GM19438 (cell line): ENCODE results near the gene ZNF143.
A peak's percentile ranks its signal among the peaks of the same experiment; 100 is the strongest.
"Not testable (repeated sequence)": the region's sequence is repeated elsewhere in the genome, so short reads cannot be mapped to it uniquely, and the experiment has no call there.

Experiments used
- ATAC-seq: cut with Tn5 transposase; IDR thresholded peaks from one replicate; pipeline ENCODE4 v1.9.1; 2021; ENCODE audit warnings: low read depth; ENCODE audit not compliant: unreplicated experiment

The ZNF143 gene

GRCh38 chr11:9533736-9534473 lies 73.1 kb downstream of the ZNF143 start:
- ATAC-seq, result no peak

GRCh38 chr11:9535189-9535781 lies 74.5 kb downstream of the ZNF143 start:
- no peak for ATAC-seq

GRCh38 chr11:9538548-9538947 lies 77.7 kb downstream of the ZNF143 start:
- no peak for ATAC-seq

GRCh38 chr11:9549216-9549615 lies 88.4 kb downstream of the ZNF143 start:
- not testable (repeated sequence) for ATAC-seq

- ATAC-seq, result no peak
These were observed 89.4 kb downstream of the ZNF143 start for GRCh38 chr11:9550191-9550628.

- ATAC-seq, result no peak
These were observed 100.6 kb downstream of the ZNF143 start for GRCh38 chr11:9561279-9561982.

GRCh38 chr11:9562716-9563115 lies 101.9 kb downstream of the ZNF143 start:
- ATAC-seq, result no peak

GRCh38 chr11:9563196-9563730 lies 102.5 kb downstream of the ZNF143 start:
- ATAC-seq, result no peak

- peak; percentile 82 for ATAC-seq
These were observed 105.2 kb downstream of the ZNF143 start for GRCh38 chr11:9565822-9566560.

- ATAC-seq, result no peak
These were observed 105.8 kb downstream of the ZNF143 start for GRCh38 chr11:9566561-9567063.

- ATAC-seq, result no peak
These were observed 106.6 kb downstream of the ZNF143 start for GRCh38 chr11:9567401-9567800.

- no peak for ATAC-seq
These were observed 107.5 kb downstream of the ZNF143 start for GRCh38 chr11:9568161-9568853.

GRCh38 chr11:9568854-9569587 lies 108.2 kb downstream of the ZNF143 start:
- no peak for ATAC-seq

- no peak for ATAC-seq
These were observed 108.9 kb downstream of the ZNF143 start for GRCh38 chr11:9569588-9570164.

- ATAC-seq, result no peak
These were observed 109.7 kb downstream of the ZNF143 start for GRCh38 chr11:9570313-9571025.

GRCh38 chr11:9571071-9571762 lies 110.4 kb downstream of the ZNF143 start:
- ATAC-seq, result no peak

GRCh38 chr11:9571763-9572115 lies 110.9 kb downstream of the ZNF143 start:
- no peak for ATAC-seq
